Lower lobe of right lung (tissue), 2 donors: ENCODE measurements around the gene NPAS4. TPM values are rescaled to one million over a fixed set of nuclear protein-coding genes. Genes with fewer than 3 reads are reported as not detected.
"Not testable (repeated sequence)": the region's sequence is repeated elsewhere in the genome, so short reads cannot be mapped to it uniquely, and the experiment has no call there.

ENCODE experiments used
- ATAC-seq, 2 donors: fragments of 200-7000 bp; cut with Tn5 transposase; one replicate each; pipeline ENCODE4 v1.9.1; 2020 to 2022; ENCODE audit warnings: mild to moderate bottlenecking in 2 of 2, moderate library complexity in 2 of 2
- DNase-seq: peaks from one replicate; pipeline ENCODE4 v3.0.0-alpha.2; 2020
- H3K27ac ChIP-seq: fragments of 200-600 bp; one replicate; pipeline ENCODE4 v1.8.0; 2022
- H3K27me3 ChIP-seq: fragments of 200-600 bp; one replicate; pipeline ENCODE4 v1.8.0; 2022; ENCODE audit warnings: low read depth
- H3K36me3 ChIP-seq: fragments of 200-600 bp; one replicate; pipeline ENCODE4 v1.8.0; 2022; ENCODE audit warnings: mild to moderate bottlenecking
- H3K4me1 ChIP-seq: fragments of 200-600 bp; one replicate; pipeline ENCODE4 v1.8.0; 2022
- H3K4me3 ChIP-seq: fragments of 200-600 bp; one replicate; pipeline ENCODE4 v1.8.0; 2022; ENCODE audit warnings: mild to moderate bottlenecking
- H3K9me3 ChIP-seq: fragments of 200-600 bp; one replicate; pipeline ENCODE4 v1.8.0; 2022
- CTCF ChIP-seq: fragments of 200-600 bp; IDR thresholded peaks from one replicate; pipeline ENCODE4 v1.8.0; 2022; ENCODE audit warnings: antibody characterized with exemption, mild to moderate bottlenecking
- intact Hi-C: fragments of 100-400 bp; cut with DNase I; formaldehyde crosslinking; loops from one replicate; pipeline ENCODE4 v1.11.0; 2022
- long read RNA-seq: library from polyadenylated mRNA; unstranded; transcript quantifications from one replicate; pipeline ENCODE4 v2.0.0, GENCODE V29; 2021
- total RNA-seq: library from RNA; stranded (reverse); fragmentation: NEBNext Ultra II Directional; extraction: Animal tissue kit (Norgen Biotek cat#: 25700); gene quantifications from one replicate; pipeline ENCODE4 v1.2.1, GENCODE V29; 2021
- donor health status: DM: no; HTN: yes; CAD: no; lungs with severe emphysema.

NPAS4 gene
- total RNA-seq = not detected
- long read RNA-seq = 0 reads

DNA sequence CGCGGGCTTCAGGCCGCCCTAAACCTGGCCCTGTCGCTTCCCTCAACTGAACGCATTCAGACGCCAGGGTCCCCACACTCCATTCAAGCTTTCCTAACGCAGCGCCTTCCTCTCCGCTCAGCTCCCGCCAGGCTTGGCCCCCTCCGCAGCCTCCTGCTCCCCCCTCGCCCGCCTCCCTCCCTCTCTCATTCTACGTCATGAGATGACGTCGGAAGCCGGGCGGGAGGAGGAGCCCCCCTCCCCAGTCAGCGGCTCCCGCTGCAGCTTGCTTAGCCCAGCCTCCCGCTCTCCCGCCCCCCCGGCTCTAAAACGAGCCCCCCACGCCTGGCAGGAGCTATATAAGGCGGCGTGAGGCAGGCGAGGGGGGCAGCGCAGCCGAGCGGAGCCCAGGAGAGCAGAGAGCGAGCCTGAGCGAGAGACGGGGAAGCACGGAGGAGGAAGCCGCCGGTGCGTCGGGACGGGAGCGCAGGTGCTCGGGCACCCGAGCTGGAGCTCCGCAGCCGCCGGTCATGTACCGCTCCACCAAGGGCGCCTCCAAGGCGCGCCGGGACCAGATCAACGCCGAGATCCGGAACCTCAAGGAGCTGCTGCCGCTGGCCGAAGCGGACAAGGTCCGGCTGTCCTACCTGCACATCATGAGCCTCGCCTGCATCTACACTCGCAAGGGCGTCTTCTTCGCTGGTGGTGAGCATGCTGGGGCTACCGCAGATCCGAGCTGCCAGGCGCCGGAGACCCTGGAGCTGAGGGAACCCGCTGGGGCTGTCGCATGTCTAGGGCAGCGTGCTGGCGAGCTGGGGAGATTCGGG, at the start of gene NPAS4:
Gene NPAS4, plus strand, starts transcription at position 365 of the 806 bp plus-strand sequence. Its CDS starts 145 bp downstream, at position 510.
- ATAC-seq (no peak), DNase-seq (no peak)
- Histone ChIP-seq H3K36me3 (no peaks in the 10 kb centered on the region), H3K4me1 (peaks cover 6% of the 10 kb centered on the region), H3K9me3 (no peaks in the 10 kb centered on the region), H3K27ac (no peak within 1 kb of the TSS), H3K4me3 (no peak within 1 kb of the TSS), H3K27me3 (peaks cover 28% of the 10 kb centered on the region)
- intact Hi-C loops = no loop called here
- TF ChIP-seq CTCF = no peak

GRCh38 chr11:66371627-66372415, 49.0 kb upstream of the NPAS4 start, which contains the start of gene SLC29A2:
TSS of gene SLC29A2 (minus strand) at chr11:66371760. CDS start at chr11:66371591, 169 bp downstream.
- no peak for TF ChIP-seq CTCF
- ATAC-seq = peak; percentile 94 to 95
- Histone ChIP-seq H3K27ac (peak within 1 kb of the TSS; percentile 76), H3K9me3 (no peaks in the 10 kb centered on the region), H3K4me3 (peak within 1 kb of the TSS; percentile 77), H3K4me1 (peaks cover 15% of the 10 kb centered on the region), H3K36me3 (no peaks in the 10 kb centered on the region), H3K27me3 (peaks cover 31% of the 10 kb centered on the region)
- peak; percentile 92 for DNase-seq
- intact Hi-C loops = no loop called here

GRCh38 chr11:66373265-66373664, 47.6 kb upstream of the NPAS4 start:
- H3K9me3 ChIP-seq = no peaks in the 10 kb centered on the region
- intact Hi-C loops = no loop called here
- H3K27me3 ChIP-seq = peaks cover 31% of the 10 kb centered on the region
- H3K4me1 ChIP-seq = peaks cover 15% of the 10 kb centered on the region
- H3K4me3 ChIP-seq = no peak overlapping the region
- H3K36me3 ChIP-seq = no peaks in the 10 kb centered on the region
- ATAC-seq = no peak
- no peak for DNase-seq
- no peak overlapping the region for H3K27ac ChIP-seq
- TF ChIP-seq CTCF = no peak

DNA sequence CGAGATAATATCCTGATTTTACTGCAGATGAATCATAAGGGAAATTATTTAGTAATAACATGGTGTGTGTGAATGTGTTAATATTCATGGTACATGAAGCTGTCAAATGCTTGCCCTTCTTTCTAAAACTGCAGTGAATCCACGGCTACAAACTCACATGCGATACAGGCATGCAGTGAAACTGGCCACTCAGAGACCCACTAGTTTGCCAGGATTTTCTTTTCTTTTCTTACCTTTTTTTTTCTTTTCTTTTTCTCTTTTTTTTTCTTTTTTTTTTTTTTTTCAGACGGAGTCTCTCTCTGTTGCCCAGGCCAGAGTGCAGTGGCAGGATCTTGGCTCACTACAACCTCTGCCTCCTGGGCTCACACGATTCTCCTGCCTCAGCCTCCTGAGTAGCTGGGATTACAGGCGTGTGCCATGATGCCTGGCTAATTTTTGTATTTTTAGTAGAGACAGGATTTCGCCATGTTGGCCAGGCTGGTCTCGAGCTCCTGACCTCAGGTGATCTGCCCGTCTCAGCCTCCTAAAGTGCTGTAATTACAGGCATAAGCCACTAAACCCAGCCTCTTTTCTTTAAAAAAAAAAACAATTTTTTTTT, 47.0 kb upstream of the NPAS4 start:
- H3K9me3 ChIP-seq, H3K4me3 ChIP-seq, intact Hi-C loops, H3K27ac ChIP-seq, ATAC-seq, DNase-seq, H3K36me3 ChIP-seq: not testable (repeated sequence)
- H3K4me1 ChIP-seq = peaks cover 15% of the 10 kb centered on the region
- H3K27me3 ChIP-seq = peaks cover 31% of the 10 kb centered on the region

DNA sequence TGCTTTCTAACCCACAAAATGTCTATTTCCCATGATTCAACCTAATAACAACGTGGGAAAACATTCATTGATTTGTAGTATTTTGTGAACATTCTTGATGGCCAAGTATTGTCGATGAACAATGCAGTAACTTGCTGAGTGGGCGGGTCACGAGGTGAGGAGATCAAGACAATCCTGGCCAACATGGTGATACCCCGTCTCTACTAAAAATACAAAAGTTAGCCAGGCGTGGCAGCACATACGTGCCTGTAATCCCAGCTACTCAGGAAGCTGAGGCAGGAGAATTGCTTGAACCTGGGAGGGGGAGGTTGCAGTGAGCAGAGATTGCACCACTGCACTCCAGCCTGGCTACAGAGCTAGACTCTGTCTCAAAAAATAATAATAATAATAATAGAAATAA, 40.6 kb upstream of the NPAS4 start:
- H3K4me3 ChIP-seq = not testable (repeated sequence)

GRCh38 chr11:66384316-66384715, 36.5 kb upstream of the NPAS4 start:
- H3K36me3 ChIP-seq, H3K4me1 ChIP-seq, H3K27me3 ChIP-seq, H3K4me3 ChIP-seq, intact Hi-C loops, ATAC-seq, DNase-seq, H3K27ac ChIP-seq, H3K9me3 ChIP-seq: not testable (repeated sequence)

More for the DNA sequence above, 40.6 kb upstream of the NPAS4 start:
- intact Hi-C loops, DNase-seq, H3K27ac ChIP-seq, H3K36me3 ChIP-seq, H3K9me3 ChIP-seq, H3K27me3 ChIP-seq, H3K4me1 ChIP-seq, ATAC-seq: not testable (repeated sequence)
